WTC11 (cell line): Measurements from ENCODE around the gene ASXL3.

Source experiments
- ATF3 ChIP-seq: sonication (generic); formaldehyde crosslinking; conservative IDR thresholded peaks from 2 replicates; pipeline ENCODE4 v1.8.1; 2022; ENCODE audit warnings: mild to moderate bottlenecking, missing genetic modification reagents
- CREM ChIP-seq: sonication (generic); formaldehyde crosslinking; IDR thresholded peaks from 2 replicates; pipeline ENCODE4 v1.8.1; 2022; ENCODE audit warnings: mild to moderate bottlenecking, missing genetic modification reagents, moderate library complexity
- CTCF ChIP-seq: fragments of 200-600 bp; IDR thresholded peaks from 2 replicates; pipeline ENCODE4 v1.8.0; 2022; ENCODE audit warnings: antibody characterized with exemption
- HMGA2 ChIP-seq: fragments of 250-450 bp; sonication (Bioruptor Pico); IDR thresholded peaks from 2 replicates; pipeline ENCODE4 v1.4.0; 2021; ENCODE audit warnings: mild to moderate bottlenecking, moderate library complexity
- JAZF1 ChIP-seq: fragments of 250-450 bp; sonication (Bioruptor Pico); IDR thresholded peaks from 2 replicates; pipeline ENCODE4 v1.9.0; 2021; ENCODE audit warnings: moderate library complexity, mild to moderate bottlenecking, inconsistent platforms
- NR2C2 ChIP-seq: sonication (generic); formaldehyde crosslinking; IDR thresholded peaks from 2 replicates; pipeline ENCODE4 v1.8.0; 2022; ENCODE audit warnings: mild to moderate bottlenecking, missing genetic modification reagents
- PREB ChIP-seq: sonication (generic); formaldehyde crosslinking; IDR thresholded peaks from 2 replicates; pipeline ENCODE4 v1.8.1; 2022; ENCODE audit warnings: mild to moderate bottlenecking, missing genetic modification reagents, moderate library complexity, borderline replicate concordance
- SP1 ChIP-seq: sonication (generic); formaldehyde crosslinking; conservative IDR thresholded peaks from 2 replicates; pipeline ENCODE4 v1.8.1; 2022; ENCODE audit warnings: missing genetic modification reagents
- STAT6 ChIP-seq: sonication (generic); formaldehyde crosslinking; conservative IDR thresholded peaks from 2 replicates; pipeline ENCODE4 v1.8.1; 2023; ENCODE audit warnings: mild to moderate bottlenecking, low read depth, missing genetic modification reagents, moderate library complexity
- TEAD4 ChIP-seq: sonication (generic); formaldehyde crosslinking; IDR thresholded peaks from 2 replicates; pipeline ENCODE4 v1.8.0; 2022; ENCODE audit warnings: mild to moderate bottlenecking, missing genetic modification reagents
- USF2 ChIP-seq: sonication (generic); formaldehyde crosslinking; IDR thresholded peaks from 2 replicates; pipeline ENCODE4 v1.8.1; 2023; ENCODE audit warnings: mild to moderate bottlenecking, missing genetic modification reagents, moderate library complexity
- ZNF232 ChIP-seq: sonication (generic); formaldehyde crosslinking; IDR thresholded peaks from 2 replicates; pipeline ENCODE4 v1.8.0; 2022; ENCODE audit warnings: mild to moderate bottlenecking, missing genetic modification reagents
- ZNF317 ChIP-seq: sonication (generic); formaldehyde crosslinking; IDR thresholded peaks from 2 replicates; pipeline ENCODE4 v1.8.1; 2023; ENCODE audit warnings: low read depth, mild to moderate bottlenecking, moderate library complexity, missing genetic modification reagents, borderline replicate concordance

GRCh38 chr18:33677891-33678290, 99.9 kb downstream of the ASXL3 start:
- no peak for TF ChIP-seq PREB (CRISPR knock-in tag)
- TF ChIP-seq CTCF, result no peak
- no peak for TF ChIP-seq NR2C2
- TF ChIP-seq ATF3, result no peak
- TF ChIP-seq SP1 (CRISPR knock-in tag), result no peak
- no peak for TF ChIP-seq STAT6 (CRISPR knock-in tag)
- TF ChIP-seq TEAD4 (CRISPR knock-in tag), result no peak
- no peak for TF ChIP-seq USF2 (CRISPR knock-in tag)
- no peak for TF ChIP-seq JAZF1 (CRISPR knock-in tag)
- TF ChIP-seq HMGA2 (CRISPR knock-in tag), result peak; percentile 44; the same call in 1 of the 2 replicates
- no peak for TF ChIP-seq ZNF232 (CRISPR knock-in tag)
- no peak for TF ChIP-seq ZNF317 (CRISPR knock-in tag)
- no peak for TF ChIP-seq CREM (CRISPR knock-in tag)
